CD14-positive monocyte (primary cell): ENCODE results near the gene UBA6. TPM values are rescaled to one million over a fixed set of nuclear protein-coding genes. Genes with fewer than 3 reads are reported as not detected.
"Not testable (repeated sequence)": the region's sequence is repeated elsewhere in the genome, so short reads cannot be mapped to it uniquely, and the experiment has no call there.

ENCODE experiments used
- DNase-seq, 3 donors: peaks; one replicate each; pipeline ENCODE4 v3.0.0-alpha.2; 2011 to 2022
- H2AFZ ChIP-seq: 2 replicates; pipeline ENCODE4 v1.6.0; 2012; ENCODE audit warnings: mild to moderate bottlenecking, low read depth, low read length, inconsistent platforms; ENCODE audit not compliant: insufficient read depth, poor library complexity, severe bottlenecking
- H3K27ac ChIP-seq, 2 donors: 1 replicate in 1 of 2; 2 replicates in 1 of 2; pipeline ENCODE4 v1.5.1; 2012 to 2013; ENCODE audit warnings: low read length in 2 of 2, control low read depth in 1 of 2, inconsistent platforms in 1 of 2, low read depth in 1 of 2, mild to moderate bottlenecking in 1 of 2
- H3K27me3 ChIP-seq, 2 donors: one replicate each; pipeline versions ENCODE4 v1.6.0 to v1.6.1; 2011 to 2013; ENCODE audit warnings: low read length in 2 of 2; ENCODE audit not compliant: control insufficient read depth in 2 of 2, insufficient read depth in 2 of 2
- H3K36me3 ChIP-seq, 2 donors: replicated peaks in 1 of 2; 1 replicate in 1 of 2; 2 replicates in 1 of 2; pipeline versions ENCODE4 v1.5.1 to v1.6.1; 2012 to 2013; ENCODE audit warnings: low read length in 2 of 2, control low read depth in 1 of 2, inconsistent platforms in 1 of 2, mild to moderate bottlenecking in 1 of 2; ENCODE audit not compliant: insufficient read depth in 2 of 2, control insufficient read depth in 1 of 2
- H3K4me1 ChIP-seq, 2 donors: 1 replicate in 1 of 2; 2 replicates in 1 of 2; pipeline versions ENCODE4 v1.5.1 to v1.6.1; 2012 to 2013; ENCODE audit warnings: low read length in 2 of 2, control low read depth in 1 of 2, inconsistent platforms in 1 of 2, mild to moderate bottlenecking in 1 of 2, moderate library complexity in 1 of 2; ENCODE audit not compliant: insufficient read depth in 2 of 2, control insufficient read depth in 1 of 2
- H3K4me2 ChIP-seq: replicated peaks from 2 replicates; pipeline ENCODE3; 2012; ENCODE audit warnings: low read length, moderate library complexity, mild to moderate bottlenecking; ENCODE audit not compliant: poor library complexity, severe bottlenecking; ENCODE audit errors: extremely low read depth
- H3K4me3 ChIP-seq, 3 experiments: fragments of 200-600 bp in 1 of 3; sonication (generic) in 1 of 3; replicated peaks in 1 of 3; 1 replicate in 2 of 3; 2 replicates in 1 of 3; pipeline ENCODE4 v1.5.1; 2011 to 2013; ENCODE audit warnings: low read length in 3 of 3, mild to moderate bottlenecking in 3 of 3, control low read depth in 2 of 3, low read depth in 2 of 3, inconsistent platforms in 1 of 3, moderate library complexity in 1 of 3
- H3K79me2 ChIP-seq: 2 replicates; pipeline ENCODE4 v1.6.0; 2012; ENCODE audit warnings: mild to moderate bottlenecking, control low read depth, inconsistent platforms, low read length, moderate library complexity; ENCODE audit not compliant: insufficient read depth
- H3K9ac ChIP-seq: 2 replicates; pipeline ENCODE4 v1.6.0; 2017; ENCODE audit warnings: low read length, mild to moderate bottlenecking; ENCODE audit not compliant: insufficient read depth, poor library complexity, severe bottlenecking
- H3K9me3 ChIP-seq, 2 donors: replicated peaks in 1 of 2; 1 replicate in 1 of 2; 2 replicates in 1 of 2; pipeline versions ENCODE4 v1.5.1 to v1.6.1; 2012 to 2013; ENCODE audit warnings: low read length in 2 of 2, control low read depth in 1 of 2; ENCODE audit not compliant: control insufficient read depth in 1 of 2, insufficient read depth in 1 of 2
- H4K20me1 ChIP-seq: 2 replicates; pipeline ENCODE4 v1.6.0; 2012; ENCODE audit warnings: mild to moderate bottlenecking, low read length, control low read depth, moderate library complexity; ENCODE audit not compliant: insufficient read depth
- H3K27ac Mint-ChIP-seq, 7 donors: one replicate each; pipeline ENCODE4 v1.8.0; 2020; ENCODE audit warnings: mild to moderate bottlenecking in 7 of 7, mixed read lengths in 7 of 7, moderate library complexity in 6 of 7, inconsistent platforms in 2 of 7
- H3K27me3 Mint-ChIP-seq, 3 donors: one replicate each; pipeline ENCODE4 v1.8.0; 2021 to 2022; ENCODE audit warnings: low read depth in 3 of 3, mild to moderate bottlenecking in 3 of 3, mixed read lengths in 3 of 3, moderate library complexity in 3 of 3, inconsistent platforms in 1 of 3
- H3K36me3 Mint-ChIP-seq, 2 donors: one replicate each; pipeline ENCODE4 v1.8.0; 2020; ENCODE audit warnings: mixed read lengths in 2 of 2, inconsistent platforms in 1 of 2, mild to moderate bottlenecking in 1 of 2
- H3K4me1 Mint-ChIP-seq: one replicate; pipeline ENCODE4 v1.8.0; 2020; ENCODE audit warnings: mild to moderate bottlenecking, mixed read lengths
- H3K4me3 Mint-ChIP-seq, 2 donors: one replicate each; pipeline ENCODE4 v1.8.0; 2020; ENCODE audit warnings: mild to moderate bottlenecking in 2 of 2, mixed read lengths in 2 of 2, moderate library complexity in 1 of 2
- H3K9me3 Mint-ChIP-seq, 7 donors: one replicate each; pipeline ENCODE4 v1.8.0; 2020 to 2022; ENCODE audit warnings: mixed read lengths in 7 of 7, mild to moderate bottlenecking in 6 of 7, moderate library complexity in 6 of 7, inconsistent platforms in 2 of 7
- CTCF ChIP-seq: fragments of 200-600 bp; IDR thresholded peaks from one replicate; pipeline ENCODE4 v1.8.0; 2022; ENCODE audit warnings: antibody characterized with exemption, mild to moderate bottlenecking
- WGBS: methylation state at CpG from one replicate; pipeline ENCODE4 v1.1.5; 2013; ENCODE audit warnings: missing lambda C conversion rate; ENCODE audit not compliant: insufficient coverage; 5-methylcytosine and 5-hydroxymethylcytosine counted together
- intact Hi-C, 2 donors: fragments of 100-400 bp; cut with micrococcal nuclease; formaldehyde crosslinking; loops; one replicate each; pipeline versions ENCODE4 v1.15.0 to v1.15.1; 2023
- polyA plus RNA-seq, 3 donors: library from polyadenylated mRNA; depleted of rRNA in 1 of 3; unstranded in 2 of 3; stranded (reverse) in 1 of 3; fragments of 300-500 nt in 2 of 3; fragments of >200 nt in 1 of 3; fragmentation: Illumina TruSeq in 2 of 3; gene quantifications; 1 replicate in 2 of 3; 2 replicates in 1 of 3; pipeline ENCODE4 v1.2.3, GENCODE V29; 2012 to 2021

UBA6 gene
- polyA plus RNA-seq, 3 donors: 8.4 to 22.0 (median 21.0) TPM

- Histone ChIP-seq H3K27ac (no peak overlapping the region), H3K4me2 (no peak overlapping the region), H3K4me1 (no peaks in the 10 kb centered on the region), H3K9me3 (no peaks in the 10 kb centered on the region), H3K27me3 (no peaks in the 10 kb centered on the region), H4K20me1 (no peaks in the 10 kb centered on the region), H3K4me3 (no peak overlapping the region), H2AFZ (no peak overlapping the region), H3K79me2 (no peaks in the 10 kb centered on the region), H3K9ac (no peak overlapping the region), H3K36me3 (no peaks in the 10 kb centered on the region)
- Mint-ChIP-seq H3K4me3 (no peak overlapping the region), H3K4me1 (no peaks in the 10 kb centered on the region), H3K36me3 (peaks cover 0 to 2% of the 10 kb centered on the region in 2 donors), H3K9me3 (peaks cover 0 to 2% (median 0%) of the 10 kb centered on the region in 7 donors), H3K27me3 (peaks cover 0 to 2% (median 2%) of the 10 kb centered on the region in 3 donors), H3K27ac (no peak overlapping the region)
- DNase-seq: no peak
- no peak for TF ChIP-seq CTCF
- no CpG with 5 or more reads among the region's 1 CpG for WGBS
- intact Hi-C loops: no loop called here
These were observed 35.3 kb upstream of the UBA6 start for GRCh38 chr4:67736262-67736661.

- H4K20me1 ChIP-seq: no peaks in the 10 kb centered on the region
- no peak for DNase-seq
- H3K27ac ChIP-seq: no peak overlapping the region
- Mint-ChIP-seq H3K9me3 (peaks cover 0 to 2% (median 0%) of the 10 kb centered on the region in 7 donors), H3K27me3 (peaks cover 0 to 2% (median 2%) of the 10 kb centered on the region in 3 donors), H3K4me3 (no peak overlapping the region), H3K27ac (no peak overlapping the region), H3K4me1 (no peaks in the 10 kb centered on the region), H3K36me3 (peaks cover 0 to 2% of the 10 kb centered on the region in 2 donors)
- no peak for TF ChIP-seq CTCF
- H3K4me1 ChIP-seq: no peaks in the 10 kb centered on the region
- H3K27me3 ChIP-seq: no peaks in the 10 kb centered on the region
- H3K9me3 ChIP-seq: no peaks in the 10 kb centered on the region
- H3K9ac ChIP-seq: no peak overlapping the region
- H3K36me3 ChIP-seq: no peaks in the 10 kb centered on the region
- H2AFZ ChIP-seq: no peak overlapping the region
- intact Hi-C loops: no loop called here
- no peak overlapping the region for H3K4me3 ChIP-seq
- H3K79me2 ChIP-seq: no peaks in the 10 kb centered on the region
- H3K4me2 ChIP-seq: no peak overlapping the region
These were observed 34.4 kb upstream of the UBA6 start for GRCh38 chr4:67735325-67735724.

- not testable (repeated sequence) for H3K4me3 Mint-ChIP-seq
These were observed 29.6 kb upstream of the UBA6 start for GRCh38 chr4:67730511-67730910.

More at GRCh38 chr4:67730511-67730910, 29.6 kb upstream of the UBA6 start:
- H3K4me1 ChIP-seq, H3K79me2 ChIP-seq, H3K27me3 ChIP-seq, H3K9me3 Mint-ChIP-seq, H3K4me1 Mint-ChIP-seq, H3K9ac ChIP-seq, H3K9me3 ChIP-seq, H3K36me3 ChIP-seq, H4K20me1 ChIP-seq, H3K27me3 Mint-ChIP-seq, DNase-seq, H3K36me3 Mint-ChIP-seq, H2AFZ ChIP-seq, H3K4me2 ChIP-seq, H3K27ac Mint-ChIP-seq, H3K4me3 ChIP-seq, H3K27ac ChIP-seq, intact Hi-C loops: not testable (repeated sequence)
- WGBS: no CpG with 5 or more reads among the region's 3 CpGs
